K562 (cell line): ENCODE data around the gene CHGA. TPM values are rescaled to one million over a fixed set of nuclear protein-coding genes. Genes with fewer than 3 reads are reported as not detected.

Experiments
- ATAC-seq: fragments of 200-7000 bp; cut with Tn5 transposase; 3 replicates; pipeline ENCODE4 v1.9.1; 2020; ENCODE audit warnings: moderate library complexity
- BruUV-seq: library from RNA; stranded (reverse); fragments of 400-500 nt; replicated peaks from 2 replicates; lab custom pipeline; 2021; lab: Mats Ljungman, UMichigan
- CTCF ChIA-PET: fragments of 300-600 bp; formaldehyde crosslinking; extraction: SDS; loops from one replicate; lab custom pipeline; 2021; ENCODE audit warnings: low intra/inter-chr PET ratio; lab: Yijun Ruan, JAX
- POLR2A ChIA-PET: fragments of 300-600, 350-650 bp; sonication (Branson Sonifier 250); formaldehyde crosslinking; extraction: SDS; loops from one replicate; lab custom pipeline; 2021; ENCODE audit warnings: antibody characterized with exemption, inconsistent platforms; lab: Yijun Ruan, JAX
- DNase-seq, 4 experiments: peaks; one replicate each; pipeline versions ENCODE4 v3.0.0 to v3.0.0-alpha.2; 2011 to 2018; ENCODE audit warnings: low spot score in 3 of 4, mixed read lengths in 3 of 4; ENCODE audit errors: extremely low read depth in 1 of 4
- FAIRE-seq: peaks from 2 replicates; lab custom pipeline; 2011; peaks lifted over from hg19 to GRCh38; lab: Jason Lieb, UNC
- H2AFZ ChIP-seq: 2 replicates; pipeline ENCODE4 v1.6.0; 2011; ENCODE audit warnings: low read depth, low read length, control low read depth, inconsistent platforms
- H3K27ac ChIP-seq: fragments of 200-600 bp; 3 replicates; pipeline ENCODE4 v1.8.0; 2011; ENCODE audit warnings: low read depth, mild to moderate bottlenecking, control low read depth, inconsistent platforms, low read length, moderate library complexity, mixed read lengths; ENCODE audit errors: extremely low read depth
- H3K27me3 ChIP-seq, 2 experiments: fragments of 300-600 bp in 1 of 2; 2 replicates in 1 of 2; 3 replicates in 1 of 2; pipeline versions ENCODE4 v1.6.0 to v1.8.0; 2011; ENCODE audit warnings: inconsistent platforms in 2 of 2, low read length in 2 of 2, mild to moderate bottlenecking in 1 of 2, mixed read lengths in 1 of 2, moderate library complexity in 1 of 2; ENCODE audit not compliant: control insufficient read depth in 2 of 2, insufficient read depth in 2 of 2
- H3K36me3 ChIP-seq: fragments of 300-600 bp; 3 replicates; pipeline ENCODE4 v1.8.0; 2011; ENCODE audit warnings: mild to moderate bottlenecking, low read length, inconsistent platforms; ENCODE audit not compliant: control insufficient read depth, insufficient read depth
- H3K4me1 ChIP-seq, 2 experiments: fragments of 200-600 bp in 1 of 2; replicated peaks in 1 of 2; 2 replicates in 1 of 2; 3 replicates in 1 of 2; pipeline versions ENCODE4 v1.5.1 to v1.8.0; 2011; ENCODE audit warnings: inconsistent platforms in 2 of 2, low read length in 2 of 2, mild to moderate bottlenecking in 1 of 2, mixed read lengths in 1 of 2, moderate library complexity in 1 of 2; ENCODE audit not compliant: control insufficient read depth in 2 of 2, insufficient read depth in 2 of 2
- H3K4me2 ChIP-seq: 2 replicates; pipeline ENCODE4 v1.6.1; 2011; ENCODE audit warnings: low read length, control low read depth, inconsistent platforms, mixed read lengths; ENCODE audit not compliant: insufficient read depth
- H3K4me3 ChIP-seq: fragments of 200-600 bp; sonication (generic), shearing (Covaris generic); 2 replicates; pipeline ENCODE4 v1.5.1; 2016; ENCODE audit warnings: control low read depth, inconsistent platforms
- H3K79me2 ChIP-seq: fragments of 200-600 bp; 3 replicates; pipeline ENCODE4 v1.8.0; 2011; ENCODE audit warnings: low read length, inconsistent platforms; ENCODE audit not compliant: control insufficient read depth, insufficient read depth
- H3K9ac ChIP-seq, 2 experiments: 2 replicates each; pipeline versions ENCODE4 v1.6.0 to v1.6.1; 2011; ENCODE audit warnings: low read depth in 2 of 2, low read length in 2 of 2, control low read depth in 1 of 2, inconsistent platforms in 1 of 2, mild to moderate bottlenecking in 1 of 2, mixed read lengths in 1 of 2; ENCODE audit not compliant: insufficient read depth in 1 of 2
- H3K9me1 ChIP-seq: one replicate; pipeline ENCODE4 v1.6.0; 2011; ENCODE audit warnings: inconsistent platforms, mild to moderate bottlenecking, low read length, moderate library complexity; ENCODE audit not compliant: control insufficient read depth, insufficient read depth
- H3K9me3 ChIP-seq: replicated peaks from 2 replicates; pipeline ENCODE4 v1.5.1; 2011; ENCODE audit warnings: low read depth, low read length, inconsistent platforms; ENCODE audit not compliant: control insufficient read depth, insufficient read depth
- H4K20me1 ChIP-seq: replicated peaks from 2 replicates; pipeline ENCODE4 v1.6.1; 2011; ENCODE audit warnings: low read length, inconsistent platforms, mixed read lengths; ENCODE audit not compliant: control insufficient read depth, insufficient read depth
- ATF3 ChIP-seq, 2 experiments: fragments of 450-650 bp in 1 of 2; sonication (generic) in 1 of 2; formaldehyde crosslinking in 1 of 2; IDR thresholded peaks in 1 of 2; conservative IDR thresholded peaks in 1 of 2; 2 replicates each; pipeline versions ENCODE4 v1.6.1 to v1.8.1; 2016 to 2023; ENCODE audit warnings: mild to moderate bottlenecking in 2 of 2, moderate library complexity in 2 of 2, inconsistent platforms in 1 of 2, missing genetic modification reagents in 1 of 2
- HNRNPH1 ChIP-seq: fragments of 200-400 bp; formaldehyde crosslinking; optimal IDR thresholded peaks from 2 replicates; pipeline ENCODE3; 2017; ENCODE audit warnings: low read depth, mild to moderate bottlenecking, low read length, moderate library complexity
- MCM2 ChIP-seq: fragments of 450-650 bp; IDR thresholded peaks from 2 replicates; pipeline ENCODE4 v1.6.1; 2017; ENCODE audit warnings: low read depth, mild to moderate bottlenecking
- PPARD ChIP-seq: fragments of 250-450 bp; sonication (Bioruptor Pico); IDR thresholded peaks from 2 replicates; pipeline ENCODE4 v1.8.0; 2022; ENCODE audit warnings: inconsistent platforms, mild to moderate bottlenecking, moderate library complexity
- WGBS: fragments of 100-300 bp; shearing (Covaris generic); methylation state at CpG from one replicate; pipeline ENCODE4 v1.1.6; 2016; ENCODE audit warnings: low coverage, mixed read lengths; ENCODE audit not compliant: insufficient coverage; ENCODE audit errors: missing lambda C conversion rate; 5-methylcytosine and 5-hydroxymethylcytosine counted together
- in situ Hi-C: fragments of 300-500 bp; cut with MboI; formaldehyde crosslinking; loops from 4 replicates; pipeline ENCODE4 v1.15.0; 2018; ENCODE audit warnings: inconsistent platforms, mixed read lengths
- intact Hi-C: fragments of 100-400 bp; cut with micrococcal nuclease; formaldehyde crosslinking; loops from 2 replicates; pipeline ENCODE4 v1.14.2; 2022
- polyA plus RNA-seq, 8 experiments: library from polyadenylated mRNA; depleted of rRNA in 4 of 8; stranded (reverse) in 5 of 8; unstranded in 3 of 8; fragments of >200 nt; fragmentation: Nextera tagmentation in 2 of 8; fragmentation: Illumina TruSeq in 1 of 8; extraction: Ambion mirVana in 2 of 8; extraction: Trizol in 1 of 8; gene quantifications; 2 replicates each; pipeline versions ENCODE4 v1.2.1 to v1.2.3, GENCODE V29; 2011 to 2014; ENCODE audit warnings: inconsistent platforms in 1 of 8, missing spikeins in 1 of 8
- total RNA-seq, 7 experiments: library from RNA; depleted of rRNA in 6 of 7; stranded (reverse); fragments of >200 nt in 6 of 7; fragmentation: Illumina TruSeq in 2 of 7; extraction: Trizol in 2 of 7; gene quantifications; 2 replicates each; pipeline versions ENCODE4 v1.2.1 to v1.2.3, GENCODE V29; 2011 to 2021; ENCODE audit warnings: low replicate concordance in 1 of 7

Gene CHGA
- total and polyA plus RNA-seq, 9 of the 15 experiments (the other 6 are each of a cell fraction or from before 2014, with no cell fraction given): not detected

- Histone ChIP-seq H3K4me3 (no peak overlapping the region), H3K9me1 (no peaks in the 10 kb centered on the region), H3K9ac (no peak overlapping the region), H2AFZ (no peak overlapping the region), H3K36me3 (peaks cover 10% of the 10 kb centered on the region; the same call in 1 of the 3 replicates), H3K79me2 (peaks cover 4% of the 10 kb centered on the region; the same call in 1 of the 3 replicates), H3K4me1 (no peaks in the 10 kb centered on the region; a peak in 1 of 5 replicates), H3K9me3 (no peaks in the 10 kb centered on the region), H3K27ac (no peak overlapping the region), H3K4me2 (no peak overlapping the region), H3K27me3 (no peaks in the 10 kb centered on the region), H4K20me1 (no peaks in the 10 kb centered on the region)
- CTCF ChIA-PET: no interaction called here
- no peak for DNase-seq
- 76% methylated on average over 12 of the region's 20 CpGs for WGBS
- POLR2A ChIA-PET: no interaction called here
- ATAC-seq: no peak
- no peak for FAIRE-seq
- BruUV-seq: no TSS peak
- intact Hi-C loops (no loop called here), in situ Hi-C loops (no loop called here)
- TF ChIP-seq HNRNPH1 (no peak), PPARD (CRISPR knock-in tag) (no peak), MCM2 (no peak), ATF3 (IDR thresholded peaks at IDR 0.05) (no peak), ATF3 (CRISPR knock-in tag; conservative IDR thresholded peaks at IDR 0.05) (no peak)
These were observed 39.3 kb downstream of the CHGA start for GRCh38 chr14:92962031-92962830.
